ENCODE measurements around the gene DTNA.
"Not testable (repeated sequence)": the region's sequence is repeated elsewhere in the genome, so short reads cannot be mapped to it uniquely, and the experiment has no call there.

DTNA gene

GRCh38 chr18:34901299-34901698, 191.2 kb downstream of the DTNA start:
- Histone ChIP-seq H4K20me1 (ENCODE audit: insufficient read depth, low read length) (no peaks in the 10 kb centered on the region), H2AFZ (ENCODE audit: low read depth, low read length) (no peak overlapping the region), H3K4me2 (ENCODE audit: insufficient read depth, low read length) (no peak overlapping the region), H3K27ac (ENCODE audit: low read length) (no peak overlapping the region), H3K9me3 (ENCODE audit: insufficient read depth, low read length, severe bottlenecking) (no peaks in the 10 kb centered on the region), H3K27me3 (ENCODE audit: insufficient read depth, low read length, poor library complexity) (no peaks in the 10 kb centered on the region), H3K36me3 (ENCODE audit: insufficient read depth, low read length) (no peaks in the 10 kb centered on the region), H3K9ac (ENCODE audit: low read depth, low read length) (no peak overlapping the region), H3K79me2 (ENCODE audit: insufficient read depth, low read length) (no peaks in the 10 kb centered on the region), H3K4me3 (ENCODE audit: low read depth in 1 of 2, low read length in 2 of 2) (no peak overlapping the region), H3K4me1 (ENCODE audit: insufficient read depth, low read length) (no peaks in the 10 kb centered on the region)
- DNase-seq: no peak
- no peak for TF ChIP-seq EZH2 (IDR thresholded peaks at IDR 0.05; ENCODE audit: borderline replicate concordance, low read depth, low read length, severe bottlenecking)
- no peak for TF ChIP-seq CTCF (IDR thresholded peaks at IDR 0.05; ENCODE audit: borderline replicate concordance, extremely low read depth, low read length, poor library complexity, severe bottlenecking)
- ATAC-seq (ENCODE audit: insufficient read depth, low read depth): no peak

- DNase-seq (no peak), ATAC-seq (ENCODE audit: insufficient read depth, low read depth) (no peak)
- H4K20me1 ChIP-seq (ENCODE audit: insufficient read depth, low read length): no peaks in the 10 kb centered on the region
- no peaks in the 10 kb centered on the region for H3K9me3 ChIP-seq (ENCODE audit: insufficient read depth, low read length, severe bottlenecking)
- no peak overlapping the region for H3K4me2 ChIP-seq (ENCODE audit: insufficient read depth, low read length)
- H3K4me1 ChIP-seq (ENCODE audit: insufficient read depth, low read length): no peaks in the 10 kb centered on the region
- TF ChIP-seq CTCF (IDR thresholded peaks at IDR 0.05; ENCODE audit: borderline replicate concordance, extremely low read depth, low read length, poor library complexity, severe bottlenecking) (no peak), EZH2 (IDR thresholded peaks at IDR 0.05; ENCODE audit: borderline replicate concordance, low read depth, low read length, severe bottlenecking) (no peak)
- no peak overlapping the region for H3K27ac ChIP-seq (ENCODE audit: low read length)
- no peak overlapping the region for H3K4me3 ChIP-seq (ENCODE audit: low read depth in 1 of 2, low read length in 2 of 2)
- H3K27me3 ChIP-seq (ENCODE audit: insufficient read depth, low read length, poor library complexity): no peaks in the 10 kb centered on the region
- H3K36me3 ChIP-seq (ENCODE audit: insufficient read depth, low read length): no peaks in the 10 kb centered on the region
- no peak overlapping the region for H3K9ac ChIP-seq (ENCODE audit: low read depth, low read length)
- H3K79me2 ChIP-seq (ENCODE audit: insufficient read depth, low read length): no peaks in the 10 kb centered on the region
- H2AFZ ChIP-seq (ENCODE audit: low read depth, low read length): no peak overlapping the region
Measured at GRCh38 chr18:34904994-34905393, 194.9 kb downstream of the DTNA start.

- not testable (repeated sequence) for ATAC-seq (ENCODE audit: insufficient read depth, low read depth); H3K9me3 ChIP-seq (ENCODE audit: insufficient read depth, low read length, severe bottlenecking); H3K27ac ChIP-seq (ENCODE audit: low read length); H2AFZ ChIP-seq (ENCODE audit: low read depth, low read length); H3K79me2 ChIP-seq (ENCODE audit: insufficient read depth, low read length); H3K27me3 ChIP-seq (ENCODE audit: insufficient read depth, low read length, poor library complexity); H3K36me3 ChIP-seq (ENCODE audit: insufficient read depth, low read length); H4K20me1 ChIP-seq (ENCODE audit: insufficient read depth, low read length); H3K4me1 ChIP-seq (ENCODE audit: insufficient read depth, low read length); H3K9ac ChIP-seq (ENCODE audit: low read depth, low read length); H3K4me3 ChIP-seq (ENCODE audit: low read depth in 1 of 2, low read length in 2 of 2); DNase-seq; H3K4me2 ChIP-seq (ENCODE audit: insufficient read depth, low read length)
Measured at GRCh38 chr18:34906985-34907384, 196.9 kb downstream of the DTNA start.

GRCh38 chr18:34909637-34910364, 199.7 kb downstream of the DTNA start:
- H3K4me2 ChIP-seq (ENCODE audit: insufficient read depth, low read length): no peak overlapping the region
- no peak overlapping the region for H3K27ac ChIP-seq (ENCODE audit: low read length)
- H3K36me3 ChIP-seq (ENCODE audit: insufficient read depth, low read length): no peaks in the 10 kb centered on the region
- TF ChIP-seq CTCF (IDR thresholded peaks at IDR 0.05; ENCODE audit: borderline replicate concordance, extremely low read depth, low read length, poor library complexity, severe bottlenecking): no peak
- TF ChIP-seq EZH2 (IDR thresholded peaks at IDR 0.05; ENCODE audit: borderline replicate concordance, low read depth, low read length, severe bottlenecking): no peak
- no peaks in the 10 kb centered on the region for H3K27me3 ChIP-seq (ENCODE audit: insufficient read depth, low read length, poor library complexity)
- H3K4me3 ChIP-seq (ENCODE audit: low read depth in 1 of 2, low read length in 2 of 2): no peak overlapping the region
- H3K4me1 ChIP-seq (ENCODE audit: insufficient read depth, low read length): no peaks in the 10 kb centered on the region
- DNase-seq: no peak
- H4K20me1 ChIP-seq (ENCODE audit: insufficient read depth, low read length): no peaks in the 10 kb centered on the region
- no peak overlapping the region for H3K9ac ChIP-seq (ENCODE audit: low read depth, low read length)
- H3K9me3 ChIP-seq (ENCODE audit: insufficient read depth, low read length, severe bottlenecking): no peaks in the 10 kb centered on the region
- no peak for ATAC-seq (ENCODE audit: insufficient read depth, low read depth)
- no peak overlapping the region for H2AFZ ChIP-seq (ENCODE audit: low read depth, low read length)
- no peaks in the 10 kb centered on the region for H3K79me2 ChIP-seq (ENCODE audit: insufficient read depth, low read length)

Data from DND-41 (cell line).